ENCODE results near the gene PLPP1.

Gene PLPP1

DNA sequence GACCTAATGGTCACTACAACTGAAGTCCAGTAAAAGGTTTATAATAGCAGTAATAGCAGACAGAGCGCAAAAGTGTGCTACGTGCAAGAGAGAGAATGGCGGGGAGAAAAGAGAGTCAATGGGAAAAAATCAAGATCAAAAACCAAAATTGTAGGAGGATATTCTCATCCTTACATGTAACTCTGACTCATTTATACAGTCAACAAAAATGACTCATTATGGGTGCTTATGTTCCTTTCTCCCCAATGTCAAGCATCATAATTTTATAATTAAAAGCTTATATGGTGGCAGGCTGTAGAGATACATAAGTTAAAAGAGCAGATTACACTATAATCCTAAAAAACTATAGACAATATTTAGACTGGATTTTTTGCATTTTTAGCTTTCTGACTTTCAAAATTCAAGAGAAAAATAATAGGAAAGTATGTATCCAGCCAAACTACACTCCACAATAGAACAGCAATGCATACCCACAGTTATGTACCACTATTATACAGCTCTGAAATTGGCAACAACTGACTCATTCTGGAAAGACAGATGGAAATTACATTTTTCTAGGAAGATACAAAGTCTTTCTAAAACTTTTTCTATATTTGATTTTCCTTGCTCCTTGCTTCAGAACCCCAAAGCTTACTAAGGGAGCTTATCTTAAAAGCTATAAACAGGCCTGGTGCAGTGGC lies 78.4 kb downstream of the PLPP1 start:
- H3K4me3 ChIP-seq (ENCODE audit: low read length): no peak overlapping the region
- H3K79me2 ChIP-seq (ENCODE audit: low read length): no peaks in the 10 kb centered on the region
- no peak overlapping the region for H3K27ac ChIP-seq (ENCODE audit: low read length)
- TF ChIP-seq, protein P1, sequence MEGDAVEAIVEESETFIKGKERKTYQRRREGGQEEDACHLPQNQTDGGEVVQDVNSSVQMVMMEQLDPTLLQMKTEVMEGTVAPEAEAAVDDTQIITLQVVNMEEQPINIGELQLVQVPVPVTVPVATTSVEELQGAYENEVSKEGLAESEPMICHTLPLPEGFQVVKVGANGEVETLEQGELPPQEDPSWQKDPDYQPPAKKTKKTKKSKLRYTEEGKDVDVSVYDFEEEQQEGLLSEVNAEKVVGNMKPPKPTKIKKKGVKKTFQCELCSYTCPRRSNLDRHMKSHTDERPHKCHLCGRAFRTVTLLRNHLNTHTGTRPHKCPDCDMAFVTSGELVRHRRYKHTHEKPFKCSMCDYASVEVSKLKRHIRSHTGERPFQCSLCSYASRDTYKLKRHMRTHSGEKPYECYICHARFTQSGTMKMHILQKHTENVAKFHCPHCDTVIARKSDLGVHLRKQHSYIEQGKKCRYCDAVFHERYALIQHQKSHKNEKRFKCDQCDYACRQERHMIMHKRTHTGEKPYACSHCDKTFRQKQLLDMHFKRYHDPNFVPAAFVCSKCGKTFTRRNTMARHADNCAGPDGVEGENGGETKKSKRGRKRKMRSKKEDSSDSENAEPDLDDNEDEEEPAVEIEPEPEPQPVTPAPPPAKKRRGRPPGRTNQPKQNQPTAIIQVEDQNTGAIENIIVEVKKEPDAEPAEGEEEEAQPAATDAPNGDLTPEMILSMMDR (IDR thresholded peaks at IDR 0.05; ENCODE audit: low read depth, low read length): no peak
- no peak for TF ChIP-seq EZH2phosphoT487 (IDR thresholded peaks at IDR 0.05; ENCODE audit: low read depth)
- no peaks in the 10 kb centered on the region for H4K20me1 ChIP-seq (ENCODE audit: insufficient read depth, low read length)
- no peaks in the 10 kb centered on the region for H3K36me3 ChIP-seq (replicated peaks; ENCODE audit: low read depth, low read length)
- H3K27me3 ChIP-seq (ENCODE audit: low read depth, low read length): no peaks in the 10 kb centered on the region
- H3K9me3 ChIP-seq (ENCODE audit: insufficient read depth, low read length): no peaks in the 10 kb centered on the region
- no peak overlapping the region for H2AFZ ChIP-seq (ENCODE audit: low read depth, low read length)
- H3K9ac ChIP-seq (ENCODE audit: low read length): no peak overlapping the region
- no peak overlapping the region for H3K4me2 ChIP-seq (ENCODE audit: low read length)
- H3K4me1 ChIP-seq (ENCODE audit: low read length): no peaks in the 10 kb centered on the region

DNA sequence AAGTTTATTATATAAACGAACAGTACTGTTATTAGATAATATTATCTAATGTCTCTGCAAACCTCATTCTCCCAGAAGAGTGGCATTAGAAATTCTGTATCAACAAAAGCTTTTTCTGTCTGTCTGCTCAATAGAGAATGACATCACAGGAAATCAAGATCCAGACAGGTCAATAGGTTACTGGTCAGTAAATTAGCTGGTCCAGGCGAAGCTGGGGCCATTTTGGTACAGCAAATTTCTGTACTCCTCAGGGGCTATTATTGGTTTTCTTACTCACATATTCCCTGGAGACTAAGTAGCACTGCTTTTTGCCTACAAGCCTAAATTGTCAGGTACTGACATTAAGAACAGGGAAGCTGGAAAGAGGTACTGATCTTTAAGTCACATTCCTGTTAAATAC lies 80.5 kb downstream of the PLPP1 start:
- Histone ChIP-seq H3K4me1 (ENCODE audit: low read length) (no peaks in the 10 kb centered on the region), H4K20me1 (ENCODE audit: insufficient read depth, low read length) (no peaks in the 10 kb centered on the region), H3K79me2 (ENCODE audit: low read length) (no peaks in the 10 kb centered on the region)

DNA sequence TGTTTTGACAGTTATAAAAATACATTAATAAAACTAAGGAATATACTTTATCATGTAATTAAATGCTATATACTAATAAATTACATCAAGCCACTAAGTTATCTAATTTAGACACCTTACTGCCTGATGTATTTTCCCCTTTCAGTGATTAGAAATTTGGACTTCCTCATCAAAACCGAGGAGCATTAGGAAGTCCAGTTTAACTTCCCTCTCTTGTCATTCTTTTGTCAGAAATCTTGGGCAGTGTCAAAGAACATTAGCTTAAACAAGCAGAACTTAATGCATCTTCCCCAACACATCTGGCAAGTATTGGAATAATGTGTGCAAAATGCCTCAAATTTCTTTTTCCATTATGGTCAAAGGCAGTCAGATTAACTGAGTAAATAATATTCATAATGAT lies 81.6 kb downstream of the PLPP1 start:
- Histone ChIP-seq H2AFZ (ENCODE audit: low read depth, low read length) (no peak overlapping the region), H4K20me1 (ENCODE audit: insufficient read depth, low read length) (no peaks in the 10 kb centered on the region), H3K79me2 (ENCODE audit: low read length) (no peaks in the 10 kb centered on the region), H3K36me3 (replicated peaks; ENCODE audit: low read depth, low read length) (no peaks in the 10 kb centered on the region), H3K27me3 (ENCODE audit: low read depth, low read length) (no peaks in the 10 kb centered on the region), H3K4me1 (ENCODE audit: low read length) (no peaks in the 10 kb centered on the region), H3K4me2 (ENCODE audit: low read length) (no peak overlapping the region), H3K4me3 (ENCODE audit: low read length) (no peak overlapping the region), H3K9me3 (ENCODE audit: insufficient read depth, low read length) (no peaks in the 10 kb centered on the region), H3K27ac (ENCODE audit: low read length) (no peak overlapping the region), H3K9ac (ENCODE audit: low read length) (no peak overlapping the region)
- no peak for TF ChIP-seq EZH2phosphoT487 (IDR thresholded peaks at IDR 0.05; ENCODE audit: low read depth)
- TF ChIP-seq, protein P1 (IDR thresholded peaks at IDR 0.05; ENCODE audit: low read depth, low read length): no peak

More for the DNA sequence above, 80.5 kb downstream of the PLPP1 start:
- Histone ChIP-seq H3K9ac (ENCODE audit: low read length) (no peak overlapping the region), H2AFZ (ENCODE audit: low read depth, low read length) (no peak overlapping the region), H3K9me3 (ENCODE audit: insufficient read depth, low read length) (no peaks in the 10 kb centered on the region), H3K27ac (ENCODE audit: low read length) (no peak overlapping the region), H3K27me3 (ENCODE audit: low read depth, low read length) (no peaks in the 10 kb centered on the region), H3K4me2 (ENCODE audit: low read length) (no peak overlapping the region), H3K4me3 (ENCODE audit: low read length) (no peak overlapping the region), H3K36me3 (replicated peaks; ENCODE audit: low read depth, low read length) (no peaks in the 10 kb centered on the region)
- TF ChIP-seq, protein P1 (IDR thresholded peaks at IDR 0.05; ENCODE audit: low read depth, low read length): no peak
- TF ChIP-seq EZH2phosphoT487 (IDR thresholded peaks at IDR 0.05; ENCODE audit: low read depth): no peak

DNA sequence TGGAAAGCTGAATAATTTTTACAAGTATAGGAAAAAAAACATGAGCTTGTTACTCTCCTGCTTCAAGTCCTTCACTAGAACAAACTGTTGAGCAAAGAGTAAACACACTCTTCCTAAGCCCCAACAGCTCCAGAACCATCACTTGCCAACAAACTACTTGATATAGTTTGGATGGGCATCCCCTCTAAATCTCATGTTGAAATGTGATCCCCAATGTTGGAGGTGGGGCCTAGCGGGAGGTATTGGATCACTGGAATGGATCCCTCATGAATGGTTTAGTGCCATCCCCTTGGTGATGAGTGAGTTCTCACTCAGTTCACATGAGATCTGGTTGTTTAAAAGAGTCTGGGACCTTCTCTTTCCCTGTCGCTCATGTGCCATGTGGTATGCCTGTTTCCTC lies 82.8 kb downstream of the PLPP1 start:
- Histone ChIP-seq H3K36me3 (replicated peaks; ENCODE audit: low read depth, low read length) (no peaks in the 10 kb centered on the region), H3K79me2 (ENCODE audit: low read length) (no peaks in the 10 kb centered on the region), H2AFZ (ENCODE audit: low read depth, low read length) (no peak overlapping the region), H3K9me3 (ENCODE audit: insufficient read depth, low read length) (no peaks in the 10 kb centered on the region), H3K4me1 (ENCODE audit: low read length) (no peaks in the 10 kb centered on the region), H3K4me3 (ENCODE audit: low read length) (no peak overlapping the region), H3K9ac (ENCODE audit: low read length) (no peak overlapping the region), H3K4me2 (ENCODE audit: low read length) (no peak overlapping the region), H4K20me1 (ENCODE audit: insufficient read depth, low read length) (no peaks in the 10 kb centered on the region), H3K27me3 (ENCODE audit: low read depth, low read length) (no peaks in the 10 kb centered on the region), H3K27ac (ENCODE audit: low read length) (no peak overlapping the region)
- TF ChIP-seq EZH2phosphoT487 (IDR thresholded peaks at IDR 0.05; ENCODE audit: low read depth): no peak
- TF ChIP-seq, protein P1 (IDR thresholded peaks at IDR 0.05; ENCODE audit: low read depth, low read length): no peak

Data from OCI-LY3 (cell line).